Mesothelial cell of epicardium (in vitro differentiated cells): ENCODE results near the gene SMAP2. TPM values are rescaled to one million over a fixed set of nuclear protein-coding genes. Genes with fewer than 3 reads are reported as not detected.

ENCODE experiments used
- DNase-seq, 2 experiments: peaks; one replicate each; pipeline ENCODE4 v3.0.0; 2021; ENCODE audit warnings: low spot score in 2 of 2; ENCODE audit not compliant: unreplicated experiment in 2 of 2
- H3K27ac Mint-ChIP-seq: 2 replicates; pipeline ENCODE4 v1.8.0; 2021; ENCODE audit warnings: mixed read lengths
- H3K27me3 Mint-ChIP-seq: 2 replicates; pipeline ENCODE4 v1.8.0; 2021; ENCODE audit warnings: low read depth, mixed read lengths
- H3K36me3 Mint-ChIP-seq: 2 replicates; pipeline ENCODE4 v1.8.0; 2021; ENCODE audit warnings: mixed read lengths
- H3K4me1 Mint-ChIP-seq: 2 replicates; pipeline ENCODE4 v1.8.0; 2021; ENCODE audit warnings: mixed read lengths
- H3K4me3 Mint-ChIP-seq: 2 replicates; pipeline ENCODE4 v1.8.0; 2021; ENCODE audit warnings: mild to moderate bottlenecking, moderate library complexity, mixed read lengths
- H3K9me3 Mint-ChIP-seq: 2 replicates; pipeline ENCODE4 v1.8.0; 2021; ENCODE audit warnings: mixed read lengths
- total RNA-seq: library from RNA; stranded (reverse); gene quantifications from 3 replicates; pipeline ENCODE4 v1.2.1, GENCODE V29; 2021
- TF ChIP-seq, protein P1 (sequence below): fragments of 200-600 bp; sonication (generic); IDR thresholded peaks from one replicate; pipeline ENCODE4 v1.5.0; 2021; ENCODE audit warnings: antibody characterized with exemption; ENCODE audit not compliant: unreplicated experiment

SMAP2 gene
- total RNA-seq, 1 donor from 2014 or later, result 10.9 TPM

DNA sequence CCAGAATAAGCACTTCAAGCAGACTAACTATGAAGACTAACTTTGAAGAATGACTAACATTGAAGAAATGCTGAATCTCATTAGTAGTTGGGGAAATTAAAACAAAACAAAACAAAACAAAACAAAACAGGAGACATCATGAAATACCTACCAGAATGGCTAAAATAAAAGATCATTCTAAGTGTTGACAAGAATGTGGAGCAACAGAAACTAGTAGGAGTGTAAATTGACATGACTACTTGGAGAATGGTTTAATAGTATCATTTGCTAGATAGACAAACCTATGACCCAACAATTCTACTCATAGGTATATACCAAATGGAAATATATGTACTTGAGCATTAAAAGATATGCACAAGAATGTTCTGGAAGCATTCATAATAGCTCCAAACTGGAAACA is 57.9 kb downstream of the SMAP2 start:
- Mint-ChIP-seq H3K9me3 (peaks cover 4% of the 10 kb centered on the region), H3K36me3 (no peaks in the 10 kb centered on the region), H3K27me3 (no peaks in the 10 kb centered on the region), H3K27ac (no peak overlapping the region), H3K4me3 (no peak overlapping the region), H3K4me1 (no peaks in the 10 kb centered on the region)
- DNase-seq, result no peak
- TF ChIP-seq, protein P1, sequence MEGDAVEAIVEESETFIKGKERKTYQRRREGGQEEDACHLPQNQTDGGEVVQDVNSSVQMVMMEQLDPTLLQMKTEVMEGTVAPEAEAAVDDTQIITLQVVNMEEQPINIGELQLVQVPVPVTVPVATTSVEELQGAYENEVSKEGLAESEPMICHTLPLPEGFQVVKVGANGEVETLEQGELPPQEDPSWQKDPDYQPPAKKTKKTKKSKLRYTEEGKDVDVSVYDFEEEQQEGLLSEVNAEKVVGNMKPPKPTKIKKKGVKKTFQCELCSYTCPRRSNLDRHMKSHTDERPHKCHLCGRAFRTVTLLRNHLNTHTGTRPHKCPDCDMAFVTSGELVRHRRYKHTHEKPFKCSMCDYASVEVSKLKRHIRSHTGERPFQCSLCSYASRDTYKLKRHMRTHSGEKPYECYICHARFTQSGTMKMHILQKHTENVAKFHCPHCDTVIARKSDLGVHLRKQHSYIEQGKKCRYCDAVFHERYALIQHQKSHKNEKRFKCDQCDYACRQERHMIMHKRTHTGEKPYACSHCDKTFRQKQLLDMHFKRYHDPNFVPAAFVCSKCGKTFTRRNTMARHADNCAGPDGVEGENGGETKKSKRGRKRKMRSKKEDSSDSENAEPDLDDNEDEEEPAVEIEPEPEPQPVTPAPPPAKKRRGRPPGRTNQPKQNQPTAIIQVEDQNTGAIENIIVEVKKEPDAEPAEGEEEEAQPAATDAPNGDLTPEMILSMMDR, result no peak

GRCh38 chr1:40432644-40433390 is 59.3 kb downstream of the SMAP2 start:
- Mint-ChIP-seq H3K9me3 (peaks cover 4% of the 10 kb centered on the region), H3K36me3 (no peaks in the 10 kb centered on the region), H3K4me3 (no peak overlapping the region), H3K27me3 (no peaks in the 10 kb centered on the region), H3K4me1 (no peaks in the 10 kb centered on the region), H3K27ac (no peak overlapping the region)
- TF ChIP-seq, protein P1, result no peak
- DNase-seq, result no peak

DNA sequence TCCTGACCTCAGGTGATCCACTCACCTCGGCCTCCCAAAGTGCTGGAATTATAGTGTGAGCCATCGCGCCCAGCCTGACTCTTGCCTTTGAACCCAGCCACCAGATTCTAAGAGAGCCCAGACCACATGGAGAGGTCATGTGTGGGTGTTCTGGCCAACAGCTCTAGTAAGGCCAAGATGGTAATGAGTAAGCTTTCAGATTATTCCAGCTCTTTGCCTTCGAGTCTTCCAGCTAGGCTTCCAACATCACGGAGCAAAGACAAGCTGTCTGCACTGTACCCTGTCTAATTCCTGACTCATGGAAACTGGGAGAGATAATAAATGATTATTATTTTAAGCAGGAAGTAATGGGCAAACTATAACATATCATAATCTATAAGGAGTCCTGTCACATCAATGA is 61.9 kb downstream of the SMAP2 start:
- no peak for DNase-seq
- TF ChIP-seq, protein P1, result no peak
- Mint-ChIP-seq H3K9me3 (peaks cover 4% of the 10 kb centered on the region), H3K4me3 (no peak overlapping the region), H3K27me3 (no peaks in the 10 kb centered on the region), H3K4me1 (no peaks in the 10 kb centered on the region), H3K36me3 (no peaks in the 10 kb centered on the region), H3K27ac (no peak overlapping the region)

GRCh38 chr1:40435876-40436275 is 62.3 kb downstream of the SMAP2 start:
- H3K27ac Mint-ChIP-seq, result no peak overlapping the region
- H3K27me3 Mint-ChIP-seq, result no peaks in the 10 kb centered on the region
- no peak for DNase-seq
- TF ChIP-seq, protein P1, result no peak
- H3K9me3 Mint-ChIP-seq, result peaks cover 4% of the 10 kb centered on the region
- H3K4me3 Mint-ChIP-seq, result no peak overlapping the region
- no peaks in the 10 kb centered on the region for H3K36me3 Mint-ChIP-seq
- H3K4me1 Mint-ChIP-seq, result no peaks in the 10 kb centered on the region

- Mint-ChIP-seq H3K27ac (no peak overlapping the region), H3K36me3 (no peaks in the 10 kb centered on the region), H3K4me3 (no peak overlapping the region), H3K27me3 (no peaks in the 10 kb centered on the region), H3K9me3 (no peaks in the 10 kb centered on the region), H3K4me1 (no peaks in the 10 kb centered on the region)
- TF ChIP-seq, protein P1, result peak; percentile 75
- no peak for DNase-seq
Measured at GRCh38 chr1:40438391-40439015, 65.0 kb downstream of the SMAP2 start.
